A549 (cell line): ENCODE data around the gene SLC26A1. TPM values are rescaled to one million over a fixed set of nuclear protein-coding genes. Genes with fewer than 3 reads are reported as not detected.

Source experiments
- ATAC-seq, 2 experiments: fragments of 200-7000 bp in 1 of 2; fragments of >200 bp in 1 of 2; cut with Nextera tagmentation in 1 of 2; cut with Tn5 transposase in 1 of 2; 3 replicates each; pipeline versions ENCODE4 v1.8.0 to v1.9.1; 2018 to 2020; ENCODE audit warnings: mild to moderate bottlenecking in 1 of 2, moderate library complexity in 1 of 2
- CTCF ChIA-PET: fragments of 300-600 bp; sonication (Branson Sonifier 250); formaldehyde crosslinking; extraction: SDS; loops from one replicate; lab custom pipeline; 2021; ENCODE audit warnings: antibody characterized with exemption, inconsistent platforms; lab: Yijun Ruan, JAX
- POLR2A ChIA-PET: fragments of 350-600 bp; formaldehyde crosslinking; extraction: SDS; loops from one replicate; lab custom pipeline; 2021; ENCODE audit warnings: antibody characterized with exemption, inconsistent platforms; lab: Yijun Ruan, JAX
- DNase-seq, 2 experiments: peaks; one replicate each; pipeline versions ENCODE4 v3.0.0 to v3.0.0-alpha.2; 2011 to 2016; ENCODE audit warnings: low read depth in 1 of 2, low spot score in 1 of 2
- FAIRE-seq: peaks from 2 replicates; lab custom pipeline; 2011; peaks lifted over from hg19 to GRCh38; lab: Jason Lieb, UNC
- H3K27ac ChIP-seq, 2 experiments: fragments of >200 bp; sonication (Bioruptor Twin); formaldehyde crosslinking; 3 replicates each; pipeline ENCODE4 v1.5.1; 2016 to 2017
- H3K4me1 ChIP-seq: fragments of >200 bp; sonication (Bioruptor Twin); formaldehyde crosslinking; 3 replicates; pipeline ENCODE4 v1.6.1; 2016
- H3K4me2 ChIP-seq: fragments of >200 bp; sonication (Bioruptor Twin); formaldehyde crosslinking; 3 replicates; pipeline ENCODE4 v1.6.1; 2016
- H3K4me3 ChIP-seq: fragments of >200 bp; sonication (Bioruptor Twin); formaldehyde crosslinking; 3 replicates; pipeline ENCODE4 v1.5.1; 2016
- H3K9me3 ChIP-seq: fragments of >200 bp; sonication (Bioruptor Twin); formaldehyde crosslinking; 3 replicates; pipeline ENCODE4 v1.6.1; 2016
- CBX8 ChIP-seq: fragments of 200-600 bp; sonication (generic); IDR thresholded peaks from 2 replicates; pipeline ENCODE4 v1.6.1; 2016
- CHD2 ChIP-seq: fragments of 150-350 bp; IDR thresholded peaks from 2 replicates; pipeline ENCODE4 v1.6.1; 2014; ENCODE audit warnings: low read length; ENCODE audit not compliant: partially characterized antibody
- CHD4 ChIP-seq: fragments of 200-600 bp; sonication (generic); IDR thresholded peaks from 2 replicates; pipeline ENCODE4 v1.6.1; 2016; ENCODE audit warnings: antibody characterized with exemption, mild to moderate bottlenecking, borderline replicate concordance
- CTCF ChIP-seq: fragments of >200 bp; sonication (Bioruptor Twin); formaldehyde crosslinking; IDR thresholded peaks from 3 replicates; pipeline ENCODE4 v1.5.1; 2016
- EHF ChIP-seq: fragments of 250-450 bp; sonication (Bioruptor Pico); IDR thresholded peaks from 2 replicates; pipeline ENCODE4 v1.5.0; 2020; ENCODE audit warnings: mild to moderate bottlenecking
- ELK1 ChIP-seq: fragments of 150-350 bp; IDR thresholded peaks from 2 replicates; pipeline ENCODE4 v1.6.1; 2014; ENCODE audit warnings: low read depth, mild to moderate bottlenecking, low read length
- EP300 ChIP-seq, 2 experiments: fragments of >200 bp; sonication (Bioruptor Twin); formaldehyde crosslinking; IDR thresholded peaks; 2 replicates in 1 of 2; 3 replicates in 1 of 2; pipeline ENCODE4 v1.6.1; 2016 to 2017
- HMGXB4 ChIP-seq: fragments of 250-450 bp; sonication (Bioruptor Pico); IDR thresholded peaks from 2 replicates; pipeline ENCODE4 v1.5.0; 2021; ENCODE audit warnings: mild to moderate bottlenecking, moderate library complexity, borderline replicate concordance
- KDM1A ChIP-seq: fragments of 200-600 bp; sonication (generic); IDR thresholded peaks from 2 replicates; pipeline ENCODE4 v1.6.1; 2016; ENCODE audit warnings: low read depth, mild to moderate bottlenecking
- KDM5A ChIP-seq: fragments of 200-600 bp; sonication (generic); IDR thresholded peaks from 2 replicates; pipeline ENCODE4 v1.6.1; 2016; ENCODE audit warnings: antibody characterized with exemption, mild to moderate bottlenecking
- MAFK ChIP-seq: fragments of 450-650 bp; IDR thresholded peaks from 2 replicates; pipeline ENCODE4 v1.6.1; 2014; ENCODE audit not compliant: partially characterized antibody
- NPAS2 ChIP-seq: fragments of 250-450 bp; sonication (Bioruptor Pico); IDR thresholded peaks from 2 replicates; pipeline ENCODE4 v1.8.0; 2022; ENCODE audit warnings: mild to moderate bottlenecking, moderate library complexity, borderline replicate concordance
- NR3C1 ChIP-seq: fragments of >200 bp; sonication (Bioruptor Twin); formaldehyde crosslinking; IDR thresholded peaks from 3 replicates; pipeline ENCODE4 v1.6.1; 2017
- POLR2A ChIP-seq: IDR thresholded peaks from 2 replicates; pipeline ENCODE4 v1.6.1; 2012; ENCODE audit warnings: mild to moderate bottlenecking, low read length
- POLR2AphosphoS2 ChIP-seq: conservative IDR thresholded peaks from 2 replicates; pipeline ENCODE4 v1.6.1; 2012; ENCODE audit warnings: low read length, improper control_type of control experiment, inconsistent platforms
- RAD21 ChIP-seq, 2 experiments: fragments of >200 bp in 1 of 2; sonication (Bioruptor Twin) in 1 of 2; formaldehyde crosslinking in 1 of 2; IDR thresholded peaks in 1 of 2; conservative IDR thresholded peaks in 1 of 2; 2 replicates in 1 of 2; 3 replicates in 1 of 2; pipeline ENCODE4 v1.6.1; 2012 to 2018; ENCODE audit warnings: inconsistent platforms in 1 of 2
- RNF2 ChIP-seq: fragments of 200-600 bp; sonication (generic); IDR thresholded peaks from 2 replicates; pipeline ENCODE4 v1.6.1; 2016; ENCODE audit warnings: low read depth, mild to moderate bottlenecking, antibody characterized with exemption, moderate library complexity, borderline replicate concordance
- SMC3 ChIP-seq: fragments of >200 bp; sonication (Bioruptor Twin); formaldehyde crosslinking; IDR thresholded peaks from 3 replicates; pipeline ENCODE4 v1.6.1; 2018; ENCODE audit warnings: inconsistent platforms
- TFCP2L1 ChIP-seq: fragments of 250-450 bp; sonication (Bioruptor Pico); IDR thresholded peaks from 2 replicates; pipeline ENCODE4 v1.5.0; 2021; ENCODE audit warnings: mild to moderate bottlenecking
- USF2 ChIP-seq: fragments of 450-650 bp; IDR thresholded peaks from 2 replicates; pipeline ENCODE4 v1.6.1; 2014; ENCODE audit warnings: antibody characterized with exemption
- ZFP36 ChIP-seq: fragments of 450-650 bp; IDR thresholded peaks from 2 replicates; pipeline ENCODE4 v1.6.1; 2014; ENCODE audit warnings: borderline replicate concordance; ENCODE audit not compliant: partially characterized antibody
- ZSCAN20 ChIP-seq: fragments of 250-450 bp; sonication (Bioruptor Pico); IDR thresholded peaks from 2 replicates; pipeline ENCODE4 v1.8.0; 2022; ENCODE audit warnings: mild to moderate bottlenecking, moderate library complexity
- WGBS: methylation state at CpG from one replicate; pipeline ENCODE4 v1.1.6; 2017; ENCODE audit errors: missing lambda C conversion rate; 5-methylcytosine and 5-hydroxymethylcytosine counted together
- polyA plus RNA-seq, 4 experiments: library from polyadenylated mRNA; depleted of rRNA in 3 of 4; stranded (reverse); fragments of >200 nt; fragmentation: RNase III in 1 of 4; extraction: RNeasy Plus Mini Kit Qiagen cat#74134 plus additional on column Dnase treatment in 1 of 4; gene quantifications; 2 replicates in 3 of 4; 3 replicates in 1 of 4; pipeline ENCODE4 v1.2.3, GENCODE V29; 2011 to 2017

Gene SLC26A1
- polyA plus RNA-seq, 2 of the 4 experiments (the other 2 are of a cell fraction), result 0.23 to 0.61 TPM

GRCh38 chr4:950136-951020, 42.8 kb downstream of the SLC26A1 start:
- ChIA-PET CTCF (interaction anchor here (0.6 kb wide), 1 partner anchor 746 kb away, joined by 3 read pairs; no protein-coding TSS in a partner anchor), POLR2A (no interaction called here)
- Histone ChIP-seq H3K9me3 (no peaks in the 10 kb centered on the region), H3K4me2 (no peak overlapping the region), H3K27ac (no peak overlapping the region)
- 71% methylated on average over 14 of the region's 30 CpGs for WGBS
- ATAC-seq, result no peak
- FAIRE-seq, result no peak
- TF ChIP-seq HMGXB4 (CRISPR knock-in tag), result no peak
- TF ChIP-seq ELK1, result no peak
- TF ChIP-seq RAD21 (conservative IDR thresholded peaks at IDR 0.05 in 1 of 2, IDR thresholded peaks at IDR 0.05 in 1 of 2), result no peak
- TF ChIP-seq CTCF, result no peak
- TF ChIP-seq USF2, result no peak
- TF ChIP-seq CBX8, result no peak
- no peak for TF ChIP-seq RNF2
- TF ChIP-seq EP300 (IDR thresholded peaks at IDR 0.05), result no peak
- no peak for TF ChIP-seq MAFK
- TF ChIP-seq POLR2AphosphoS2, result no peak
- no peak for TF ChIP-seq NR3C1
- TF ChIP-seq SMC3, result no peak
- TF ChIP-seq KDM5A, result no peak
- no peak for TF ChIP-seq CHD4
- TF ChIP-seq ZSCAN20 (CRISPR knock-in tag), result no peak
- TF ChIP-seq POLR2A, result no peak
- TF ChIP-seq KDM1A, result no peak
- TF ChIP-seq, all 56 proteins: peak for 0
- no peak overlapping the region for H3K4me3 ChIP-seq
- H3K4me1 ChIP-seq, result no peaks in the 10 kb centered on the region
- no peak for DNase-seq

GRCh38 chr4:949656-950055, 43.5 kb downstream of the SLC26A1 start:
- CTCF ChIA-PET, result interaction anchor here (0.6 to 1.5 kb wide), 2 partner anchors 18 to 747 kb away, joined by 3 to 5 read pairs; partner anchors contain the start of genes GAK and TMEM175
- Histone ChIP-seq H3K9me3 (no peaks in the 10 kb centered on the region), H3K27ac (no peak overlapping the region), H3K4me1 (no peaks in the 10 kb centered on the region), H3K4me3 (no peak overlapping the region), H3K4me2 (no peak overlapping the region)
- no peak for ATAC-seq
- POLR2A ChIA-PET, result no interaction called here
- FAIRE-seq, result no peak
- WGBS, result 82% methylated on average over 19 of the region's 20 CpGs
- TF ChIP-seq HMGXB4 (CRISPR knock-in tag) (no peak), POLR2AphosphoS2 (no peak), POLR2A (no peak), EP300 (IDR thresholded peaks at IDR 0.05) (no peak), ELK1 (no peak), MAFK (no peak), USF2 (no peak), CHD2 (no peak), TFCP2L1 (CRISPR knock-in tag) (no peak), KDM1A (no peak), NPAS2 (CRISPR knock-in tag) (no peak), ZFP36 (no peak), EHF (CRISPR knock-in tag) (no peak), ZSCAN20 (CRISPR knock-in tag) (no peak)
- TF ChIP-seq, all 56 proteins: peak for 0
- DNase-seq, result no peak
